Measurements from ENCODE around the gene RIPOR3.
"Not testable (repeated sequence)": the region's sequence is repeated elsewhere in the genome, so short reads cannot be mapped to it uniquely, and the experiment has no call there.

The RIPOR3 gene

GRCh38 chr20:50541606-50542041, 149.7 kb downstream of the RIPOR3 start:
- DNase-seq (ENCODE audit: low read depth), result no peak
- no peak for TF ChIP-seq CTCF (IDR thresholded peaks at IDR 0.05; ENCODE audit: control insufficient read depth, extremely low read depth, insufficient read depth)
- H3K4me3 ChIP-seq (ENCODE audit: low read depth, low read length), result no peak overlapping the region

GRCh38 chr20:50540620-50541605, 150.4 kb downstream of the RIPOR3 start:
- no peak overlapping the region for H3K4me3 ChIP-seq (ENCODE audit: low read depth, low read length)
- TF ChIP-seq CTCF (IDR thresholded peaks at IDR 0.05; ENCODE audit: control insufficient read depth, extremely low read depth, insufficient read depth), result no peak
- no peak for DNase-seq (ENCODE audit: low read depth)

- H3K4me3 ChIP-seq (ENCODE audit: low read depth, low read length); DNase-seq (ENCODE audit: low read depth): not testable (repeated sequence)
Observed at GRCh38 chr20:50539798-50540197, 151.5 kb downstream of the RIPOR3 start.

GRCh38 chr20:50538276-50538675, 153.1 kb downstream of the RIPOR3 start:
- peak overlapping the region; percentile 21; the same call in 1 of the 2 replicates for H3K4me3 ChIP-seq (ENCODE audit: low read depth, low read length)
- TF ChIP-seq CTCF (IDR thresholded peaks at IDR 0.05; ENCODE audit: control insufficient read depth, extremely low read depth, insufficient read depth), result no peak
- peak; percentile 32 for DNase-seq (ENCODE audit: low read depth)

- no peak for DNase-seq (ENCODE audit: low read depth)
Observed at GRCh38 chr20:50537546-50538201, 153.7 kb downstream of the RIPOR3 start.

GRCh38 chr20:50536333-50536732, 155.0 kb downstream of the RIPOR3 start:
- H3K4me3 ChIP-seq (ENCODE audit: low read depth, low read length), result no peak overlapping the region
- no peak for DNase-seq (ENCODE audit: low read depth)
- no peak for TF ChIP-seq CTCF (IDR thresholded peaks at IDR 0.05; ENCODE audit: control insufficient read depth, extremely low read depth, insufficient read depth)

More at GRCh38 chr20:50537546-50538201, 153.7 kb downstream of the RIPOR3 start:
- H3K4me3 ChIP-seq (ENCODE audit: low read depth, low read length), result peak overlapping the region; percentile 21; the same call in 1 of the 2 replicates
- TF ChIP-seq CTCF (IDR thresholded peaks at IDR 0.05; ENCODE audit: control insufficient read depth, extremely low read depth, insufficient read depth), result no peak
